NT2/D1 (cell line): ENCODE data around the gene SHF.

Experiments used
- DNase-seq: peaks from one replicate; pipeline ENCODE4 v3.0.0-alpha.2; 2011; ENCODE audit warnings: low read depth, low spot score
- H3K27me3 ChIP-seq: 2 replicates; pipeline ENCODE4 v1.6.0; 2011; ENCODE audit warnings: mild to moderate bottlenecking; ENCODE audit not compliant: insufficient read length, insufficient read depth
- H3K36me3 ChIP-seq: 2 replicates; pipeline ENCODE4 v1.6.1; 2011; ENCODE audit warnings: mild to moderate bottlenecking, low read length, mixed read lengths; ENCODE audit not compliant: insufficient read depth, insufficient read length
- H3K4me1 ChIP-seq: 2 replicates; pipeline ENCODE4 v1.5.1; 2011; ENCODE audit not compliant: insufficient read depth, insufficient read length
- H3K4me3 ChIP-seq: 2 replicates; pipeline ENCODE4 v1.5.1; 2011; ENCODE audit warnings: low read depth; ENCODE audit not compliant: insufficient read length
- H3K9ac ChIP-seq: 2 replicates; pipeline ENCODE4 v1.6.0; 2011; ENCODE audit warnings: low read depth; ENCODE audit not compliant: insufficient read length
- H3K9me3 ChIP-seq: 2 replicates; pipeline ENCODE4 v1.5.1; 2011; ENCODE audit warnings: mild to moderate bottlenecking, low read length; ENCODE audit not compliant: insufficient read depth
- SUZ12 ChIP-seq: IDR thresholded peaks from 2 replicates; pipeline ENCODE4 v1.6.1; 2011; ENCODE audit not compliant: insufficient read length, insufficient read depth; ENCODE audit errors: extremely low read depth
- YY1 ChIP-seq: IDR thresholded peaks from 2 replicates; pipeline ENCODE4 v1.6.1; 2011; ENCODE audit not compliant: insufficient read length, insufficient read depth
- ZNF274 ChIP-seq: IDR thresholded peaks from 2 replicates; pipeline ENCODE4 v1.6.1; 2011; ENCODE audit warnings: mild to moderate bottlenecking, low read depth, low read length

SHF gene

DNA sequence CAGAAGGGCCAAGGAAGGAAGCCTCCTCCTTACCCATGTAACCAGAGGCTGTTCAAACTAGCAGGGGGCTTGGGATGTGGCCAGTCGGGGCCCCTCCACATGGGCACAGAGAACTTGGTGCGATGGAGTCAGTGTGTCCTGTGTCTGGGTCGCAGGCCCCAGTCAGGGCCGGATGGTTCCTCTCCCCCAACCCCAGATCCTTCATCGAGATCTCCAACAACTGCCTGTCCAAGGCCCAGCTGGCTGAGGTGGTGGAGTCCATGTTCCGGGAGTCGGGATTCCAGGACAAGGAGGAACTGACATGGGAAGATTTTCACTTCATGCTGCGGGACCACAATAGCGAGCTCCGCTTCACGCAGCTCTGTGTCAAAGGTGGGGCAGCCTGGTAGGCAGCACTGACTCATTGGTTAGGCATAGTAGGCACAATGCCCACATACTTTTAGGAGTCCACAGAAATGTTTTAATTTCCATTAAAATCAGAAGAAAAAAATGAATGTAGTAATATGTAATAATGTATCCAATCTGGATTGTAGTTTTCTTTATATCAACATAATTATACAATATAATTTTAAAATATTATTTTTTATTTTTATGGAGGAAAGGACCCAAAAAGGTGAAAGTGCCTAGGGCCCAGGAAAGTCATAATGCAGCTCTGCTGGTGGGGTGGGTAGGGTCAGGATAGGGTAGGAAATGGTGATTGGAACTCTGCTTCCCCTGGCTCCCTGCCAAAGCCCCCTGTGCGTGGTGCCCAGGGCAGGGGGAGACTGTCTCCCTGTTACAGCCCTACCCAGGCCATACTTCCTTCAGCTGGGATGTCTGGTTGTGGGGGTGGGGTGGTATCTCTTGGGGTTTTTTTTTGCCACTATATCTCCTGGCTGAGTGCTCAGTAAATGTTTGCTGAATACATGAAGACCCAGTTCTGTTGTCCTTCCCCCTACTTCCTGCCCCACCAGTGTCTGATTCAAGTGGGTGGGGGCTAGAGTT is 39.4 kb downstream of the SHF start:
- Histone ChIP-seq H3K36me3 (peaks cover 7% of the 10 kb centered on the region), H3K27me3 (no peaks in the 10 kb centered on the region), H3K9me3 (no peaks in the 10 kb centered on the region), H3K4me1 (no peaks in the 10 kb centered on the region), H3K9ac (no peak overlapping the region), H3K4me3 (no peak overlapping the region)
- TF ChIP-seq SUZ12, result no peak
- no peak for TF ChIP-seq ZNF274
- TF ChIP-seq YY1, result no peak
- DNase-seq, result no peak

DNA sequence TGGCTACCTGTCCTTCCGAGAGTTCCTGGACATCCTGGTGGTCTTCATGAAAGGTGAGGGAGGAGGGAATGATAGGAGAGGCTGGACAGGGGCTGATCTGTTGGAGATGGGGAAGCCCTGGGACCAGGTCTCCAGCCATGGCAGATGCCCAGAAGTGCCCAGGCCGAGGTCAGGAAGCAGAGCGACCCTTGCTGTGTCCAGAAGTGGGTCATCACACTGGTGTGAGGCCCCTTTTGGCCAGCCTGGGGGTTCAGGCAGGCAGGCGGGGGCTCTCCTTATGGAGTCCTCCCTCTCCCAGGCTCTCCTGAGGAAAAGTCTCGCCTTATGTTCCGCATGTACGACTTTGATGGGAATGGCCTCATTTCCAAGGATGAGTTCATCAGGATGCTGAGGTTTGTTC is 40.2 kb downstream of the SHF start:
- TF ChIP-seq SUZ12 (no peak), YY1 (no peak), ZNF274 (no peak)
- no peak for DNase-seq
- peaks cover 7% of the 10 kb centered on the region for H3K36me3 ChIP-seq

DNA sequence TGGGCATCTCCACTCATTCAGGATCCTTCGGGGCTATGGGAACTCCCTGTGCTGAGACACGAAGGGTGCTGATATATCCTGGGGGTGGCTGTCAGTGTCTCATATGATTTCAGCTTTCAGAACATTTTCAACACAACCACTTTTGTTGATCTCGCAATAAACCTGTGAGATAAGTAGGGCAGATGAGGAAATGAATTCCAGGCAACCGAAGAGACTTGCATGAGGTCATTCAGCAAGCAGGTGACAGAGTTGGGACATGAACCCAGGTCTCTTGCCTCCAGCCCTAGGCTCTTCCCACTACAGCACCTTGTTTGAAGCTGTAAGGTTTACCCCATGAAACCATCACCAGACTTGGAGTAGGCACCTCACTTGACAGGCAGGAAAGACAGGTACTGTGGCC is 41.4 kb downstream of the SHF start:
- no peak for TF ChIP-seq SUZ12
- TF ChIP-seq ZNF274, result no peak
- TF ChIP-seq YY1, result no peak
- no peaks in the 10 kb centered on the region for H3K27me3 ChIP-seq
- no peaks in the 10 kb centered on the region for H3K4me1 ChIP-seq
- no peak for DNase-seq
- H3K9ac ChIP-seq, result no peak overlapping the region
- no peaks in the 10 kb centered on the region for H3K9me3 ChIP-seq
- H3K4me3 ChIP-seq, result no peak overlapping the region
- peaks cover 9% of the 10 kb centered on the region for H3K36me3 ChIP-seq

More for the DNA sequence above, 40.2 kb downstream of the SHF start:
- no peaks in the 10 kb centered on the region for H3K4me1 ChIP-seq
- H3K9ac ChIP-seq, result no peak overlapping the region
- no peaks in the 10 kb centered on the region for H3K27me3 ChIP-seq
- H3K9me3 ChIP-seq, result no peaks in the 10 kb centered on the region
- no peak overlapping the region for H3K4me3 ChIP-seq

DNA sequence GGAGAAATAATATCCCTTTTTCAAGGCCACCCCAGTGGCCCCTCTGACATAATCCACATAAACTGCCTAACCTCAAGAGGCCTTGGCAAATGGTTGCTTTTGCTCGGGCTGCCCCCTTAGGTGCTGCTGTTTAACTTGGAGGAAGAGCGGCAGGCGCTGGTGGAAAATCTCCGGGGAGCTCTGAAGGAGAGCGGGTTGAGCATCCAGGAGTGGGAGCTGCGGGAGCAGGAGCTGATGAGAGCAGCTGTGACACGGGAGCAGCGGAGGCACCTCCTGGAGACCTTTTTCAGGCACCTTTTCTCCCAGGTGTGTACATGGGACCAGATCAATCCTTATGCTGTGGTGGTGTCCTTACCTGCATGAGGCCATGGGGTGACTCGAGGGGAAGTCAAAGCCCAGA is 43.0 kb downstream of the SHF start:
- H3K4me1 ChIP-seq, result no peaks in the 10 kb centered on the region
- no peaks in the 10 kb centered on the region for H3K27me3 ChIP-seq
- H3K4me3 ChIP-seq, result no peak overlapping the region
- no peak overlapping the region for H3K9ac ChIP-seq
- peaks cover 11% of the 10 kb centered on the region for H3K36me3 ChIP-seq
- no peaks in the 10 kb centered on the region for H3K9me3 ChIP-seq
- no peak for TF ChIP-seq YY1
- TF ChIP-seq ZNF274, result no peak
- TF ChIP-seq SUZ12, result no peak
- DNase-seq, result no peak

DNA sequence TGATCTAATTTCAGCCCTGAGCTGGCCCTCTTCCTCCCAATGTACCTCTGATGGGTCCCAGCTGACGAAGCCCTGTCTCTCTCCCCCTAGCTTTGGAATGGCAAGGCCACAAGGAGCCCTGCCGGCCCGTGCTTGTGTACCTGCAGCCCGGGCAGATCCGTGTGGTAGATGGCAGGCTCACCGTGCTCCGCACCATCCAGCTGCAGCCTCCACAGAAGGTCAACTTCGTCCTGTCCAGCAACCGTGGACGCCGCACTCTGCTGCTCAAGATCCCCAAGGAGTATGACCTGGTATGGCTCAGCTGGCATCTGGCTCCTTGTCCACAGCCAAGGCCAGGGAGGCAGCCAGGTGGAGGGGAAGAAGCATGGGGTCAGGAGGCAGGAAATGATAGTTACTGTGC is 43.8 kb downstream of the SHF start:
- Histone ChIP-seq H3K9me3 (no peaks in the 10 kb centered on the region), H3K27me3 (no peaks in the 10 kb centered on the region), H3K4me1 (no peaks in the 10 kb centered on the region), H3K9ac (no peak overlapping the region), H3K36me3 (peaks cover 11% of the 10 kb centered on the region), H3K4me3 (no peak overlapping the region)
- no peak for DNase-seq
- TF ChIP-seq YY1, result no peak

DNA sequence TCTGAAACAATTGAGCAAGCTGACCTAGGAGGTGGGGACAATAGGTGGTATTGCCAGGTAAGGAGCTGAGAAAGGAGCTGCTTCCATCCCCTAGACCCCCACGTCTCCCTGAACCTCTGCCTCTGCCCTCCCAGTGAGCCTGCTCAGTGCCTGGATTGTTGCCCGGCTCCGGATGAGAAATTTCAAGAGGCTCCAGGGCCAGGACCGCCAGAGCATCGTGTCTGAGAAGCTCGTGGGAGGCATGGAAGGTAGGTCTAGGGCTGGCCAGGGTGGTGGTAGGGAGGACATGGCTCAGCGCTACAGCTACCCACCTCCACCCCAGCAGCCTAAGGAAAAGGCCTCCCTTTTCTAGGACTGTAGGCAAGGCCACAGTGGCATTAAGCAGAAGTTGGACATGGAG is 44.7 kb downstream of the SHF start:
- H3K36me3 ChIP-seq, result peaks cover 11% of the 10 kb centered on the region
- no peaks in the 10 kb centered on the region for H3K9me3 ChIP-seq
- no peak overlapping the region for H3K9ac ChIP-seq
- no peaks in the 10 kb centered on the region for H3K27me3 ChIP-seq
- TF ChIP-seq SUZ12, result no peak
- TF ChIP-seq ZNF274, result no peak
- TF ChIP-seq YY1, result no peak
- no peak overlapping the region for H3K4me3 ChIP-seq
- H3K4me1 ChIP-seq, result no peaks in the 10 kb centered on the region
- DNase-seq, result no peak

DNA sequence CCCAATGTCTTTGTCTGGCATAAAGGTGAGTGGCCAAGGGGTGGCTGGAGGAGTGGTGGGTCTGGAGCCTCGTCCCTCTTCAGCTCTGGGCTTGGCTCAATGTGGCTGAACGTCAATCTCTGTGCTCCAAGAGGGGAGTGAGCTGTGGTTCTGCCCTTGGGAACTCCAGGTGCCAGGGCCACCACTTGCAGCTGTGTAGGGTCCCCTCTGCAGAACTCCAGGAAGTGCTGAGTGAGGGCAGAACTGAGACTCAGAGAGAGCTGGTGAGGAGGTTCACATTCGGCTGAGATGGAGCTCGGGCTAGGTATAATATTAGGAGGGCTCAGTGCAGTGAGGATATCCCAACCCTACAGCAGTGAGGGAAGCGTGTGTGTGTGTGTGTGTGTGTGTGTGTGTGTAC is 46.4 kb downstream of the SHF start:
- H3K9ac ChIP-seq, result no peak overlapping the region
- H3K36me3 ChIP-seq, result peaks cover 11% of the 10 kb centered on the region
- H3K4me3 ChIP-seq, result no peak overlapping the region
- H3K27me3 ChIP-seq, result no peaks in the 10 kb centered on the region
- TF ChIP-seq YY1, result no peak
- TF ChIP-seq ZNF274, result no peak
- H3K4me1 ChIP-seq, result no peaks in the 10 kb centered on the region
- no peak for DNase-seq
- H3K9me3 ChIP-seq, result no peaks in the 10 kb centered on the region
